ENCODE results near the gene CDH26.
A peak's percentile ranks its signal among the peaks of the same experiment; 100 is the strongest.

Gene CDH26

DNA sequence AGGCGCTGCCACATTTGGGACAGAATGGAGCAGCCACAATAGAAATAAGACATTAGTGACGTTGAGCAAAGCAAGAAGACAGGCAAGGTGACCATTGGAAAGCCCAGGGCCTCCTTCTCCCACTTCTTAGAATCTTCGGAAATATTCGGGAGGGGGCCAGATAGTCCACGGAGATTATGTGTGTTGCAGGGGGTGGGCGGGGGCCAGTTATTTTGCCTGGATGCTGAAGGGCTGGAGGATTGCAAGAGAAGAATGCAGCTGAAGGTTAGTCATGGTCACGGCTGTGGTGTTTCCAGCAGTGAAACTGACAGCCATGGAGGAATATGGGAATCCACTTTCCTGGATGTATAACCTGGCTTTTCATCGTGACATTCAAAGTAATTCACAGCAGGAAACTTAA lies 88.6 kb downstream of the CDH26 start:
- DNase-seq (ENCODE audit: low read depth in 2 of 2) = no peak

DNA sequence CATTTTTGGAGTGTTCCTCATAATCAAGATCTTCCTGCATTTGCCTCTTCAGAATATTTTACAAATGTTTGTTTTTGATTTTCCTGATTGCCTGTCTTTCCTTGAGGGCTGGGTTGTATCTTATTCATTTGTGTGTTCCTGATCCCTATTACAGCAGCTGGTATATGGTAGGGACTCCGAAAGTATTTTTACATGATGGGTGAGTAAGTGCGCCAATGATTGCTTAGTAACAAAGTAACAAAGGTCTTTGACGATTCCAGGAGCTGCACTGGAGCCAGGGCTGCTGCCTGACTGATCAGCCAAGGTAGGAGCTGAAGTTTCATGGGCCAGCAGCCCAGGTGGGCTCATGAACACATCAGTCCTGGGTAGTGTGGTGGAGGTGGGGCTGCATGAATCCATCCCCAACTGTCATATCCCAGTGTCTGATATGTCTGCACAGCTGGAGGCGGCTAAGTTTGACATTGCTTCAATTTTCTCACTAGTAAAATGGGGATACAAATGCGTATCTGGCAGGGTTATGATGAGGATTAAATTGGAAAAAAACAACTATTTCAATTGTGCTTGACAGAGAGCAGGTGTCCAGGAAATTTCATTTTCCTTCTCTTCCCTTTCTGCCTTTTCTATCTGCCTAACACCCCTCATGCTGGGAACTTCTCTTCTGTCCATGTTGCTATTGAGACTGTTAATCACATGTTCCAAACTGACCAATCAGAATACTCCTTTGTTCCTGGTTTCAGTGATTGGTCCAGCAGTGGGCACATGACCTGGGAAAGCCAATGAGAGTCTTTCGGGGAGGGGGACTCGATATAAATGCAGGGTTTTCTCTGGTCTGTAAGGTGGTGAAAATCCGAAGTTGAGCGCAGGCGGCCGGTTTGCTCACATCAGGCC lies 90.7 kb downstream of the CDH26 start:
- DNase-seq (ENCODE audit: low read depth in 2 of 2) = no peak

DNA sequence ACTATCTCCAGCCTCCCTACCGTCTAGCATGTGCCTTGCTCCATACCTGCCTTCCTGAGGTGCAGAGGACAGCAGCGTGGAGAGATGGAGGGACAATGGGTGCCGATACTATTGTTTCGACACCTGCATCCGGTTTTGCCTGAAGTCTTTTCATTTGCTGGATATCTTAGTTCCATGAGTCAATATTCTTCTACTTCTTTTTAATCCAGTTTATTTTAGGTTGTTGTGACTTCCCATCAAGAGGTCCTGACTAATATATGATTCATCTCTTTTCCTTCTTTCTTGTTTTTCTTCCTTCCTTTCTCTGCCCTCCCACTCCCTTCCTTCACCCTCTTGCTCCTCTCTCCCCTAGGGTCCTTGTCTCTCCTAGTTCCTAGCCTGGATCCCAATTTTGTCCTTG lies 91.4 kb downstream of the CDH26 start:
- no peak for DNase-seq (ENCODE audit: low read depth in 2 of 2)

DNA sequence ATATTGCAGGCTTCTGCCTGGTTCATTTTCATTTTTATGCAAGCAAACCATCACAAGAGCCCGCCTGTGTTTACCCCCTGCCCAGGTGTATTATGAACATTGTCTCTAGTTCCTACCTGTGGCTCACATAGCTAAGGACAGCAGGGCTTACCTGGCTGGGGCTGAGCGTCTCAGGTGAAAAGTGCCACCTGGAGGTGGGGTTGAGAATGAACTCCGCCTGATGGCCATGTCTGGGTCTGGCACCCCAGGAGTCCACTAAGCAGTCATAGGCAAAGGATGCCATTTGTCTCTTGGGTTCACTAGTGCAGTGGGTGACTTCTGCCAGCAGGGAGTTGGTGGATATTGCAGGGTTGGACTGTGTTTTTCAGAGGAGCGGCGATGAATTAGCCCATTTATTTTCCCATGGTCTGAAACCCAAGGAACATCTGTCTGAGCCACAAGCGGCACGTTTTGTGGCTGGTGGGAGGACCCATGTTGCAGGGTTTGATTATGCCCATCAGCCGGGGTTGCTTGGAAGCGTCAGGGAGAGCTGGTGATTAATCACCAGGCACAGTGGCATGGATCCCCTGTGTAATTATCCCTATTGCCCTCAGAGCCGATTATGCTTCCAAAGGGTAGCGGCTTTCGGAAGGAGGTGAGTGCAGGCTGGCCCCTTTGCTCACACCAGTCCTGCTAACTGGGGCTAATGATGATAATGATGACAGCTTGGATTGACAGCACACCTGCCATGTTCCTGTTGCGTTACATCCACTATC lies 92.1 kb downstream of the CDH26 start:
- DNase-seq (ENCODE audit: low read depth in 2 of 2) = no peak

DNA sequence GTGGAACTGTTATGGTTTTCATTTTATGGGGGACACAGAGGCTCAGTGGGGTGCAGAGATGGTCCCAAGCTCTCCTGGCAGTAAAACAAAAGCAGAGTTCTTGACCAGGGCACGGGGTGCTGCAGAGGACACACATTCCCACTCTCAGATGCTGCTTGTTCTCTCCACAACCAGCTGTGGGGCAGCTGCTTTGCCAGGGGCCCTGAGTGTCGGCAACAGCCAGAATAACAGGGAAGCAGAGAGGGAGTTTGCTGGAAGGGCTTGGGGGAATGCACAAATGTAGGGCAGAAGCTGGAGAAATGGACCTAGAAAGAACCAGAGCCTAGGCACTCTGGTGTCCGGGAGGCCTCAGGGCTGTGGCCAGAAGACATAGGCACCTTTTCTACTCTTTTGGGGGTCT lies 93.7 kb downstream of the CDH26 start:
- DNase-seq (ENCODE audit: low read depth in 2 of 2) = no peak

DNA sequence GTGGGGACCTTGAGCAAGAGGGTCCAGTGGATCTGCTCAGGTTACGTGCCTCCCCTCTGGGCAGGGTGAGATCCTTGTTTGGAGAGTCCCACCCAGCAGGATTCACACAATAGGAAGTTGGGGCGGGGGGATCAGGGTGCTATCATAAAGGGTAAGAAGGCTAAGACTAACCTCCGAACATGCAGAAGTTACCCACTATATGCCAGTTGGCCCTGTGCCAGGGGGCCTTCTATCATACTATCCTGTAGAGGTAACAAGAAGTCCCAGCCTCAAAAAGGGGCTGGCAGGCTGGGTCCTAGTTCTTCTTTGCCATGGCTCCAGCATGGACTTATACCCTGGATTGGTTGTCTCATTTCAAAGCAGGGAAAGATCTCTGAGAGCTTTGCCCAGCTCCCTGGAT lies 94.1 kb downstream of the CDH26 start:
- no peak for DNase-seq (ENCODE audit: low read depth in 2 of 2)

DNA sequence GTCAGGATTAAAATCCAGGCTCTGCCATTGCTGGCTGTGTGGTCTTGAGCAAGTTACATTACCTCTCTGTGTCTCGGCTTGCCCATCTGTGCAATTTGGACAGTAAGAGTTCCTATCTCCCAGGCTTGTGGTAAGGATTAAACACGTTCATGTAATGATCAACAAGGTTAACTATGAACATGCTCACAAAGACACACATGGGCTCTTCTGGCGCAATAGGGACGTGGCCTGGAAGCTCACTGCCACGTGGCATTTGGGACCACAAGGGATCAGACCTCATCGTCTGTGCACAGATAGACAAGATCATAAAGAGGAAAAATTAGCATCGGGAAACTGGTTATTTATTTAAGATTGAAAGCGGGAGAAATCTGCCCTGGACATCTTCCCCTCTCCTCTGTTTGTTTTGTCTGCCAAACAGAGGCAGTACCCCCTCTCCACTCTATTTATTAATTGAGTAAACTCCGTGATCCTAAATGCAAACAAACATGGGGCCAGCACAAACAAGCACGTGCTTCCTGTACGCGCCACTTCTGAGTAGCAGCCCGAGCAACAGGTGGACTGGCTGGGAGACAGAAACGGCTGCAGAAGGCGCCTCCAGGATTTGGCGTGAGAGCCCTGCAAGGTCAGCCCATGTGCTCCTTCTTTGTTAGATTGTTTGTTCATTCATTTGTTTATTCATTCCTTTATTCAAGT lies 95.0 kb downstream of the CDH26 start:
- DNase-seq (ENCODE audit: low read depth in 2 of 2) = no peak

DNA sequence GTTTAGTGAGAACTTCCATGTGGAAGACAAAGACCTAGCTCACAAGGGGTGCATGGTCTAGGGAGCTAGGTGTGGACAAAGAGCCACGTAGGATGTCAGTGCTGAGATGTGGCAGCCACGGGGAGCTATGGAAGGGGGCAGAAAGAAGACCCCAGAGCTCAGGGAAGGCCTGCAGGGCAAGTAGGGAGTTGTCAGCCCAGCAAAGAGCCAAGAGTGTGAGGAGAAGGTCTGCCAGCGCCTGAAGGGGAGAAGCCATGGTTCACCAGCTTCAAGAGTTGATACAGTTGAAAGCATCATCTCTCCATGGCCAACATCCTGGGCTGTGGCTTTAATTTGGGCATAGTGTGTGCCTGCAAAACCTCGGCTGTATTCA lies 95.6 kb downstream of the CDH26 start:
- no peak for DNase-seq (ENCODE audit: low read depth in 2 of 2)

DNA sequence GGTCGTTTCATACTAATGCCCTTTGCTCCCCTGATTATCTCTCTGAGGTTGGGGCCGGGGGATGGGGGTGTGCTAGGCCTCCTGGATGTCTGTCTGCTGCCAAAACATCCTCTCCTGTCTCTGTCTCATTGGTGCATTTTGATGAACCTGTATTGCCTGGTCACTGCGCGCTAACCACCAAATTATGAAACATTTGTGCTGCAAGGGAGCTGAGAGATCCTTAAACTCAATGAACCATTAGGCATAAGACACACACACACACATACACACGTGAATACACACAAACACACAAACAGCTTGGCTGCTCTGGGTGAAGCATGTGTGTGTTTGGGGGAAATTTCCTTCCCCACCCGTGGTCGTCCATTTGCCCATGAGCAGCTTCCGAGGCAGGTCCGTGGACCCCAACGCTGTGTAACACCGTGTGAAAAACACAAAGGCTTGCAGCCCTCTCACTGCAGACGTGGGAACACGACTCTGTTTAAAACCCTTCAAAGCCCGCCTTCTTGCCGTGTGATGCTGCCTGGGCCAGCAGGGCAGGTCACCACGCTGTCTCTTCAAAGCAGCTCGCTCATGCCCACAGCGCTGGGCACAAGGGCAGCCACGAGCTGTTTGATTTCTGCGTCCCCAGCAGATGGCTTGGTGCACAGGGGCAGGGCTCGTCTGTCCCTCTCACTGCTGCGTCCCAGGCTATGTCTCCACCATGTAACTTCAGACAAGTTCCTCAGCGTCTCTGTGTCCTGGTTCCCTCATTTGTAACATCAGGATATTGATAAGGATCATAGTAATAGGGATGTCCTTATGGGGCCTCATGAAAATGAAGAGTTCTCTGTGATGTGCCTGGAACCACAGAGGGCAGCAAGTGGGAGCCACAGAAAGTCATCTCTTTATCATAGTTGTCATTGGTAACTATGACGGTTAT lies 96.8 kb downstream of the CDH26 start:
- no peak for DNase-seq (ENCODE audit: low read depth in 2 of 2)

DNA sequence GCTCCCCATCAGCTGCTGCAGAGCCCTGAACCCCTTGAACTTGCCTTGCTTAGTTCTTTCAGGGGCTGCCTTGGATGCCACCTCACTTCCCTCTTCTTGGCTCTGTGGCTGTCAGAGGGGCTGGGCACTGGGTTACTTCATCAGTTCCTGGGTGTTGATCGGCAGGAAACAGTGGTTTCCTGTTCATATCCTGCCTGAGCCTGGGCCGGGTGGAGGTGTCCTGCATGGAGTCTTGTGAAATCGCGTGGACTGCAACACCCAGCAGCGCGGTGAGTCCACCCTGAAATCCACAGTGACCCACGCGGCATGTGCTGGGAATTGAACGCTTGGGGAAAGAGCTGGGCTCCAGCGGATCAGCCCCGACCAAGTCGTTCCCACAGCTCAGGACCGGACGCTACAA lies 97.5 kb downstream of the CDH26 start:
- peak; percentile 19 to 22 for DNase-seq (ENCODE audit: low read depth in 2 of 2)

DNA sequence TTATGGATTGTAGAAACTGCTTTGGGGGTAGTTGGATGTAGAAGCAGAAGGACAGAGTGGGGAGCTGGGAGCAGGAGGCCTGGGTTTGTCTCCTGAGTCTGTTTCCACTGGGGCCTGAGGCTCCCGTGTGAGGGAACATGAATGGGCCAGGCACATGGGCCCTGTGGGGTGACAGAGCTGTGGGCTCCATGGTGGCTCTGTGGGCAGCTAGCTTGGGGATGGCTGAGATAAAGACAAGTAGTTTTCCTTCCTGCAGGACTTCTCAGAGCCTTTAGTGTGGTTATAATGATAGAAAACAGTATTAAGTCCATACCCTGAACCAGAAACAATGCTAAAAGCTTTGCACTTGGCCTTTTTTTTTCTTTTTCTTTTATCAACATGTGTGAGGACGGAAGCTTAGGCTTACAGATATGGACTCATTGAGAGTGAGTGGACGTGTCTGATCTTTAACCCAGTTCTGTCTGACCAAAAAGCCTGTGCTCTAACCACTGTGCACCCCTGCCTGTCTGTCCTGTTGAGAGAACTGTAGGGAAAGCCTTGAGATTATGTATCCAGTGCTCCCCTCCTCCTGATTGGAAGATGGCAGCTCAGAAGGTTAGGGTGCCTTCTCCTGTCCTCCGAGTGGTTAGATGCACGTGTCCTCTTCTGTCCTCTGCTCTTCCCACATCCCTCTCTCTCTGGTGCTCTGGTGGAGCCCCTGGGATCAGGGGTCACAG lies 98.3 kb downstream of the CDH26 start:
- no peak for DNase-seq (ENCODE audit: low read depth in 2 of 2)

DNA sequence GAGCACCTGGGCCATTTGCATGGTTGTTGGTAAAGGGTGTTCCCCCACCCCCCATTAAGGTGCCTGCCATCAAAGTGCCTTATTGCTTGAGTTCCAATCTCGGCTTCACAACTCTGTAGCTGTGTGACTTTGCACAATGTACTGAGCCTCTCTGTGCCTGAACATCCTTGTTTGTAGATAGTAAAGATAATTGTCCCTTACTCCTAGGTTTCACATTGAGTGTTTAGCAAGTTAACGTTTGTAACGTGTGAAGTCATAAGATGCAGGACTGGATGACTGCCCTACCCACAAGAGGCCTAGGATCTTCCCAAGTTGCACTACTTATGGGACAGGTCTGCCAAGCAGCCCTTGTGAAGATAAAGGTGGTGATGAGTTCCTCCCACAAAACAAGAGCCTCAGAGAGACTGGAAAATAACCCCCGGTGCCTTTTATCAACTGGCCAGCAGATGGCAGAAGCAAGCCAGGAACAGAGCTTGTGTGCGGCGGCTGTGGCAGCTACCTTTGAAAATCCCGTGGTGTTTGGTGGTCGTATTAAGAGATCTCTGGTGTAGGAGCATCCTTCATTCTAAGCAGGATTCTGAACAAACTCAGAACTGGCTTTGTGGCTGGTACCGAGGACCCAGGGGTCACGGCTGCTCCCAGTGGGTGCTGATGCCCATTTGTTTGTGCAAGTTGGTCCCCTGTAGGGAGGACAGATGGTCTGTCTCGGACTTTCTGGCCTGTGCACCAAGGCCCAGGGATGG lies 99.1 kb downstream of the CDH26 start:
- peak; percentile 25 to 37 for DNase-seq (ENCODE audit: low read depth in 2 of 2)

DNA sequence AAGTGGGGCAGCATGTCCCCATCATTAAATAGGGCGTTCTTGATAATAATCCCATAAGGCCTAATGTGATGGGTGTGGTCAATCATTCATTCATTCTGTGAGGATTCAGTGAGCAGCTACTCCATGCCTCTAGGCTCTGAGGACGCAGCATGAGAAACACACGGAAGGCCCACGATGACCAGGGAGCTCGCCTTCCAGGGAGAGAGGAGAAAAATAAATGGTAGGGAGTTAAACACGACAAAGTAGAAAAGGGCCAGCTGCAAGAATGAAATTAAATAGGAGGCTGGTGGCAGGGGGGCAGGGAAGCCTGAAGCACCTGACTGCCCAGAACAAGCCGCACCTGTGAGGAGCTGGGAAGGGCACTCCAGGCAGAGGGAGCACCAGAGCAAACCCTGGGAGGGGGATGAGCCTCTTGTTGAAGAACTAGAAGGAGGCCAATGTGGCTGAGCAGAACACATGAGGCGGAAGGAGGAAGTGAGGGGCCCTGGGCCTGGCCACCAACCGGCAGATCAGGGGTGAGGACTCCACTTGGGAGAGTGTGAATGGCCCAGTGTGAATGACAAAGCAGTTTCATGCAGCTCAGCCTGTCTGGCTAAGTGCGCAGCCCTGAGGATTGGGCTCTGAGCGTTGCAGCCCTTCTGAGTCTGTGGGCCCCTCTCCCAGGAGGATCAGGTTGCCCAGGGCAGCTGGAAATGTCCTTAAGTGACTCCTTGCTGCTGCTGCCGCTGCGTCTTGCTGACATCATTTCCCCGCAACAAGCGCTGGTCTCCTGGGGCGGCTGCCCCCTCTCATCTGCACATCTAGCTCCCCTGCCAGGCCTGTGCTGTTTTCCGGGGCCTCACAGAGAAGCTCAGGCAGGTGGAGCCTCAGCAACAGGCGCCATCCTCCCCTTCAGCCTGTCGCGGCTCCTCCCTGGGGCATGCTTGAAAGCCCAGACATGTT lies 99.9 kb downstream of the CDH26 start:
- DNase-seq (ENCODE audit: low read depth in 2 of 2) = no peak

DNA sequence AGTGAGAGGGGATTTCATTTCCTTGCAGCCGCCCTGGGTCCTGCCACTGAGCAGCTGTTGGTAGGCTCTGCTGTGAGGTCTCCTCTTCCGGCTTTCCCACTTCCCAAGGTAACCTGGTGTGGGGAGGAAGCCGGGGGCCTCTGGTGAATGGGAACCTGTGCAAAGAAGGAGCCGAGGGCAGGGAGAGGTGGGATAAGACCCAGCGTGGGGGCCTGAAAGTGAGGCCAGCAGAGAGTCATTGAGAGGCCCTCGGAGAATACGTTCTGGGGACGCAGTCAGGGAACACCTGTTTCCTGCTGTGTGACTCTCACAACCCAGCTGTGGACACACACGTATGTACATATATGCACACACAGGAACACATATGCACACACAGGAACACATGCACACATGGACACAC lies 100.7 kb downstream of the CDH26 start:
- no peak for DNase-seq (ENCODE audit: low read depth in 2 of 2)

DNA sequence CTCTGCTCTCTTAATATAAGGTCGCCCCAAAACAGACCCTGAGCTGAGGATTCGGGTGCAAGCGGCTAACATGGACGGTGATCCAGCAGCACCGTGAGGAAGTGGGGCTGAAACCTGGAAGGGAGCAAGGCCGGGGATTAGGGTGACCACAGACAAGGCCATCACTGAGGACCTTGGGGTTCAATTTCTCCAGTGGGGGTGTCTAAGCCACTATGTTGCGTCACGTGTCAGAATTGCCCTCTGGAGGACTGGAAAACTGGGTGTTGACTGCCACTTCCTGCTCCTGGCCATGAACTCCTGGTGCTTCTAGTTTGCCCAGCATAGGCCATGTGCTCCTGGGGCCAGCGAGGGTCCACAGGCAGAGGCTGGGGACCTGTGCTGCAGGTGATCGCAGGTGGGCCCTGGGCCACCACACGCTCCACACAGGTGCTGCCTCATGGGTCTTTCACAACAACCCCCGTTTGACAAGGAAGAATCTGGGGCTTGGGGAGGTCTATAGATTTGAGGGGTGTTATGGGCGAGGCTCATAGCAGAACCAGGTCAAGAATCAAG lies 101.9 kb downstream of the CDH26 start:
- DNase-seq (ENCODE audit: low read depth in 2 of 2) = no peak

DNA sequence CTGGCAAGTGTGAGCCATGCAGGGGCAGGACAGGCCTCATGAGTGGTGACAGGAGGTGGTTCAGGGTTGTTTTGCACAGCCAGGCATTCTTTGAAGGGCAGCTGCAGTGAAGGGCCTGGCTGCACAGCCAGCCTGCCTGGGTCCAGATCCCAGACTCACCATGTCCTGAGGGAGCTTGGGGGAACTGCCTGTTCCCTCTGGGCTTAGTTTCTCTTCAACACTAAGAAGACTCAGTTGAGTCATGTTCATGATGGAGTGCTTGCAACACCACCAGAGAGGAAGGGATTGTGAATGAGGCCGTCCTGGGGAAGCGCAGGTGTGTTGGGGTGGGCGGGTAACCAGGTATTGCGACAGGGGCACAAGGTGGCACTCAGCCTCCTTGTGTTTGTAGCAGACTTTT lies 102.4 kb downstream of the CDH26 start:
- DNase-seq (ENCODE audit: low read depth in 2 of 2) = no peak

DNA sequence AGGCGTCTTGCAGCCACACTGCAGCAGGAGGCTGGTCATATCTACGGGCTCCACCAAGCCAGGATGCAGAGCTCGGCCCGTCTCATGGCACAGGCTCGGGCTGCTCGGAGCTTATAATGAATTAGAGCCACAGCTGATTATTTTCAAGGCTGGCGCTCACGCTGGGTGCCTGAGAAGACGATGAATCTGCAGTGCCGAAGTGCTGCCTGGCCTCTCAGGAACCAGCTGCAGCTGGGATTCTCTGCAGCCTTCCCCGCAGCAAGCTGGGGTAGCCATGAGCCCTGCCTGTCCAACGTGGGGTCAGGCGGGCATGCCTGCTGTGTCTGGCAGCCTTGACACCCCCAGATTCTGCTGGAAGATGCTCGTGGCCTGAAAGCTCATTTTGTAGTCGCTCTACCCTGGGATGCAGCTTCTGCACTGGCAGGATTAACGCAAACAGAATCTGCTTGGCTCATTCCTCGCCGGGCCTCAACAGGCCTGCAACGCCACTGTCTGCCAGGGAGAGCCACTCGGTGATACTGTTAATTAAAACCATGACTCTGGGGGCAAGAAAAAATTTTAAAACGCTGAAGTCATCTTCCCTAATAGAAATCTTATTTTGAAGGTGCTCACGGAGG lies 104.3 kb downstream of the CDH26 start:
- no peak for DNase-seq (ENCODE audit: low read depth in 2 of 2)

DNA sequence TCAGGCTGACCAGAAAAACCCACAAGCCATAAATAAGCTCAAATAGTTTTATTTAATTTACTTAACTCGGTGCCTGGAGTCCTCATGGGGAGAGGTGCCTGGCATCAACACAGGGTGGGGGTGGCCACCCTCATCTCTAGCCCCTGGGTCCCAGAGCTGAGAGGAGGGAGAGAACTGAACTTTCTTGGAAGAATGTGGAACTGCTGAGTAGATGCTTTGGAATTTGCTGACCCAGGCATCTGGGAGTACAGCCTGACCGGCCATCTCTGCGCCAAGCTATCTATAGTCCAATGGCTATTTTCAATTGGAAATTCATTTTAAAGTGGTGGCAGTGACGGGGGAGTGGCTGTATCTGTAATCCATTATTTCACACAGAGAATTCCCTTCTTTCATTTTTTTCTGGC lies 104.8 kb downstream of the CDH26 start:
- no peak for DNase-seq (ENCODE audit: low read depth in 2 of 2)

Data from stimulated activated CD8-positive, alpha-beta memory T cell treated with anti-CD3 and anti-CD28 coated beads, Interleukin-15, amount 100 ng/mL, for 4 hours (primary cell).